ENCODE data around the gene ZNF205.

DNA sequence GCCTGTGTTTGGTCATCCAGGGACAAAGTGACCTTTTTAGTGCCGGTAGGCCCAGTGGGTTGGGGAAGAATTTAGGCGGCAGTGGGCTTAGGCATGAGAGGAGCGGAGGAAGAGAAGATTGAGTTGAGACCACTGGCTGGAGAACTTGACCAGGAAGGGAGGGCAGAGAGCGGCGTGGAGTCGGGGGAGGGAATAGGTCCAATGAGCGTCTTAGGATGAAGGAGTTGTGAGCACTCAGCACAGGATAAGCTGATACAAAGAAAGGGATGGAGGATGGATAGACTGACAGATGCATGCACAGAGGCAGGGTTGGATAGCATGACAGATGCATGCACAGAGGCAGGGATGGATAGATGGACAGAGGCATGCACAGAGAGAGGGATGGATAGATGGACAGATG is 38.9 kb upstream of the ZNF205 start:
- TF ChIP-seq POLR2A (IDR thresholded peaks at IDR 0.05; ENCODE audit: low read depth) = no peak
- TF ChIP-seq EP300 (IDR thresholded peaks at IDR 0.05) = no peak
